Aorta (tissue), 5 donors: ENCODE results near the gene CLEC18B. TPM values are rescaled to one million over a fixed set of nuclear protein-coding genes. Genes with fewer than 3 reads are reported as not detected.
A peak's percentile ranks its signal among the peaks of the same experiment; 100 is the strongest.
"Not testable (repeated sequence)": the region's sequence is repeated elsewhere in the genome, so short reads cannot be mapped to it uniquely, and the experiment has no call there.

ENCODE experiments used
- ATAC-seq: fragments of 200-7000 bp; cut with Tn5 transposase; one replicate; pipeline ENCODE4 v1.9.1; 2022; ENCODE audit warnings: moderate library complexity; ENCODE audit not compliant: low FRiP score
- DNase-seq, 2 donors: peaks; one replicate each; pipeline ENCODE4 v3.0.0-alpha.2; 2020
- H3K27ac ChIP-seq, 2 donors: one replicate each; pipeline ENCODE4 v1.5.1; 2013; ENCODE audit warnings: low read length in 2 of 2, mild to moderate bottlenecking in 2 of 2, moderate library complexity in 2 of 2, control low read depth in 1 of 2, inconsistent platforms in 1 of 2, low read depth in 1 of 2
- H3K27me3 ChIP-seq, 2 donors: one replicate each; pipeline ENCODE4 v1.6.1; 2013; ENCODE audit warnings: control low read depth in 1 of 2, low read length in 1 of 2, mild to moderate bottlenecking in 1 of 2, moderate library complexity in 1 of 2; ENCODE audit not compliant: insufficient read depth in 2 of 2, control insufficient read depth in 1 of 2
- H3K36me3 ChIP-seq, 2 donors: one replicate each; pipeline ENCODE4 v1.6.1; 2013; ENCODE audit warnings: control low read depth in 1 of 2, low read length in 1 of 2, mild to moderate bottlenecking in 1 of 2; ENCODE audit not compliant: insufficient read depth in 2 of 2, control insufficient read depth in 1 of 2
- H3K4me1 ChIP-seq, 2 donors: one replicate each; pipeline ENCODE4 v1.6.1; 2013; ENCODE audit warnings: low read length in 2 of 2, control low read depth in 1 of 2, mild to moderate bottlenecking in 1 of 2, moderate library complexity in 1 of 2; ENCODE audit not compliant: insufficient read depth in 2 of 2, control insufficient read depth in 1 of 2
- H3K4me3 ChIP-seq, 2 donors: one replicate each; pipeline ENCODE4 v1.5.1; 2013; ENCODE audit warnings: low read length in 2 of 2, control low read depth in 1 of 2, mild to moderate bottlenecking in 1 of 2
- H3K9me3 ChIP-seq: one replicate; pipeline ENCODE4 v1.6.1; 2013; ENCODE audit warnings: mild to moderate bottlenecking, low read length; ENCODE audit not compliant: control insufficient read depth
- WGBS, 2 donors: extraction: QIAGEN DNeasy Blood & Tissue Kit; methylation state at CpG; one replicate each; pipeline ENCODE4 v1.1.7; 2013; 5-methylcytosine and 5-hydroxymethylcytosine counted together
- intact Hi-C, 2 donors: fragments of 100-400 bp; cut with DNase I; formaldehyde crosslinking; loops; one replicate each; pipeline versions ENCODE4 v1.14.2 to v1.15.0; 2022
- polyA plus RNA-seq, 2 donors: library from polyadenylated mRNA; stranded (reverse); fragments of 200-250 nt; gene quantifications; one replicate each; pipeline ENCODE4 v1.2.3, GENCODE V29; 2013
- total RNA-seq, 2 donors: library from RNA; stranded (reverse); fragmentation: NEBNext Ultra II Directional; extraction: Animal tissue kit (Norgen Biotek cat#: 25700); gene quantifications; one replicate each; pipeline ENCODE4 v1.2.1, GENCODE V29; 2021
- donor health status: healthy with polysubstance abuse.
- donor health status: Bipolar disorder and iron deficiency.
- donor health status: DM: no; HTN: no; CAD: no.
- donor health status: DM: no; HTN: no; CAD: no.
- donor health status: DM: yes; HTN: yes; CAD: no.

CLEC18B gene
- total and polyA plus RNA-seq, 4 donors: 0.75 to 6.5 (median 2.1) TPM

DNA sequence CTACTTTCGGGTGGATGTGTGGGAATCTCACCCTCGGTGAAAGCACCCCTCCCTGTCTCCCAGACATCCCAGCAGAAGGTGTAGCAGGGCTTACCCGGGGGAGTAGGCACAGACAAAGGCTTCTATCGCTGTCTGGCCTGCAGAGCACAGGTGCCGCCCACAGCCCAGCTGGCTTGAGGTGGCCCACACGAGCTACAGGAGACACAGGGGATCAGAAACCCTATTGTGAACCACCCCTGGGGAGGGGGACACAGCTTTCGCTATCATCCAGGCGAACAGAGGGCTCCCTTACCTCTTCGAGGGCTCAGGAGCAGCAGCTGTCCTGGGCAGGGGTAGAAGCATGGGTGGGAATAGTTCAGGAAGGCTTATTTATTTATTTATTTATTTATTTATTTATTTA, 7.8 kb downstream of the CLEC18B start:
- H3K9me3 ChIP-seq, H3K4me1 ChIP-seq, H3K27ac ChIP-seq, intact Hi-C loops, H3K27me3 ChIP-seq, H3K4me3 ChIP-seq, H3K36me3 ChIP-seq, ATAC-seq: not testable (repeated sequence)
- WGBS, 2 donors: 85 to 90% methylated on average over 8 to 9 of the region's 9 CpGs
- peak; percentile 23 to 70 for DNase-seq

DNA sequence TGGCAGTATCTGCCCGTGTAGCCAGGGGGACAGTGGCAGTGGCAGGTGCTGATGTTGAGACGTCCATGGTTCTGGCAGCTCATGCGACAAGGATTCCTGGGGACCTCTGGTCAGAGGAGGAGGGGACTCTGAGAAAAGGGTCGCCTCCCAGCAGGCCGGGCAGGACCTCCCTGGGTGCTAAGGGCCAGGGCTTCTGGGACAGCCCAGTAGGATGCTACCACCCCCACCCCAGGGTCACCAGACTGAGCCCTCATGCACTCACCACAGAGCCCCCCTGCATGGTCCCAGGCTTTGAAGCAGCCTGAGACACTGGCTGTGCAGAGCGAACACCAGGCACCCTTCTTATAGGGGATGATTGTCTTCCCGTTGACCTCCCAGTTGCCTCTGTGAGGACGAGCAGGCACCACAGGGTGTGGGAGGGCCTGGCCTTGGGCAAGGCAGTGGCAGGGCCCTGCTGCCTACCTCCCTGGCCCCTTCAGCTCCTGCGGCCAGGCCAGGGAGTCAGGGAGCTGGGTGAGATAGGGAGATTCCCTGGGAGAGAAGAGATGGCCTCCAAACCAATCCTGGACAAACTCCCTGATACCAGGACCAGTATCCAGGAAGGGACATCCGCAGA, 8.4 kb downstream of the CLEC18B start:
- H3K9me3 ChIP-seq, H3K27ac ChIP-seq, intact Hi-C loops, H3K4me3 ChIP-seq, H3K4me1 ChIP-seq, H3K27me3 ChIP-seq, H3K36me3 ChIP-seq: not testable (repeated sequence)
- WGBS, 2 donors: 75 to 78% methylated on average over 7 to 8 of the region's 10 CpGs
- DNase-seq (peak; percentile 12 to 74), ATAC-seq (peak; percentile 12)

DNA sequence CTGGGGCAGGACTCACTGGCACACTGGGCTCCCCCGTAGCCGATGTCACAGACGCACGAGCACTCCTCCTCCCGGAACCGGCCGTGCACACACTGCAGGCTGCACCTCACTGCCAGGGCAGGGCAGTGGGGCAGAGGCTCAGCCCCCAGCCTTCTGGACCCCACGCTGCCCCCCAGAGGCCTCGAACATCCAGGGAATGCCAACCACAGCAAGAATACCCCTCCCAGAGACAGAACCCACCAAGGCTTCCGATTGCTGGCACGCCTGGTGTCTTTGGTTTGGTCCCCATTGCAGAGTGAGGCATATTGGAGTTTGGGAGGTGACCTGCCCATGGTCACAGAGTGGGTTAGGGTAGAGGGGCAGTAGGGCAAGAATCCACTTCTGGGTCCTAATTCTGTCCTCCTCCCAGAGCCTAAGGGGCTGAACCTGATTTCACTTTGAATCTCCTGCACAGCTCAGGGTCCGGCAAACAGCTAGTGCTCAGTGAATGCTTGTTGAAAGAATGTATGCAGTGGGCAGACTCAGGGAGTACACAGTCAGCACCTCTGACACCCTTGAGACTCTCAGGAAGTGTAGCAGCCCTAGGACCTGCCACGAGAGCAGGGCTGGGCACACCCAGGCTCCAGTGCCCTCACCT, 9.0 kb downstream of the CLEC18B start:
- H3K4me3 ChIP-seq, H3K9me3 ChIP-seq, H3K27me3 ChIP-seq, H3K27ac ChIP-seq, intact Hi-C loops, H3K36me3 ChIP-seq, H3K4me1 ChIP-seq: not testable (repeated sequence)
- WGBS, 2 donors: 71 to 72% methylated on average over 5 of the region's 13 CpGs
- ATAC-seq (peak; percentile 1), DNase-seq (peak; percentile 9 to 49)

DNA sequence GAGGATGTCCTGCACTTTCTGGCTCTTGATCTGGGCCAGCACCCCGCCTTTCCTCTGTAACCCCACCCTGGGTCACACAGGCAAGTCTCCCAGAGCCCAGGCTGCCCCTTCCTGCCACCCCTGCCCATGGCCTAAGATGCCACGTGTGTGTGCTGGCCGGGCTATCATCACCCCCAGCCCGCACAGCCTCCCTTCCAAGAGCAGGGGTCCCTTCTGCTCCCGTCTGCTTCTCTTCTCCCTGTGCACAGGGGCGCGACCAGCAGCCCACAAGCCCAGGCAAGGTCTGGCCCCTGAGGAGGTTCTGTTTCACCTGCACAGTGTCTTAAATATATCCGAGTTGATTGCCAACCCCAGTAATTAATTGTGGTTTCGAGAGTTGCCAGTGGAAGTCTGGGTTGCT, 10.3 kb downstream of the CLEC18B start:
- H3K27ac ChIP-seq, H3K36me3 ChIP-seq, H3K4me3 ChIP-seq, intact Hi-C loops, H3K27me3 ChIP-seq, H3K9me3 ChIP-seq, H3K4me1 ChIP-seq, ATAC-seq: not testable (repeated sequence)
- peak; percentile 44 to 78 for DNase-seq
- 91% methylated on average over 6 to 9 of the region's 9 CpGs for WGBS, 2 donors

DNA sequence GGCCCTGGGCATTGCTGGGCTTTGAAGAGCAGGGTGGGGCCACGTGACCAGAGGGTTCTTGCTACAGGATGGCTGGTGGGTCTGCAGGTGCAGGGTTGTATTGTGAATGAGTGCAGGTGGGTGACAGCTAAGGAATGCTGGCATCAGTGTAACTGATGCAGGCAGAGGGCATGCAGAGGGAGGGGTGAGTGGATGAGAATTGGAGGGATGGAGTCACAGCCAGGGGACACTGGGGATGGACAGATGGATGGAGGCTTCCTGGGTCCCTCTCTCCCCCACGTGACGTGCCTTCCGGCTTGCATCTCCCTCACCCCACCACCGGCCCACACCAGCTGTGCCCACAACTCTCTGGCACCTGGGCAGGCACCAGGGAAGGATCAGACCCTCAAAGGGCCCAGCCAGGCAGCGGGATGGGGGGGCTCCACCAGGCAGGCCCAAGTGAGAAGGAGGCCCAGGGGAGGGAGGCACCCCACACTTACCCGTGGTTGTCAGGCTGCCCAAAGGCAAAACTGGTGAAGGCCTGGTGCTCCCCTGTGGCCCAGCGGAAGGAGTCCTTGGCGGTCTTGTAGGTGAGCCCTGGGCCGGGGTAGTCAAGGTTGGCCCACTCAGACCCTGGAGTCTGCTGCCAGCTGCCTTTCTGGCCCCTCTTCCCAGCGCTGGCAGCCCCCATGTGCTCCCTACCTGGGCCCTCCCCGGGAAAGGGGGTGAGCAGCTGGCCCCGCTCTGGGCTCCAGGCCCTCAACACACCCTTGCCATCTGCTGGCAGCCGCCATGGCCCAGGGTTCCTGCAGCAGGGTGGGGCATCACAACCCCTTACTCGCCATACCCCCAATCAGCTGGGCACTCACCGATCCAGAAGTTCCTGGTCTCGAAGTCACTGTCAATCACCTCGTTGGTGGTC, 11.0 kb downstream of the CLEC18B start:
- H3K27ac ChIP-seq, ATAC-seq, H3K36me3 ChIP-seq, H3K27me3 ChIP-seq, H3K4me3 ChIP-seq, H3K9me3 ChIP-seq, H3K4me1 ChIP-seq, intact Hi-C loops: not testable (repeated sequence)
- 83 to 84% methylated on average over 6 to 9 of the region's 18 CpGs for WGBS, 2 donors
- peak; percentile 44 to 73 for DNase-seq

DNA sequence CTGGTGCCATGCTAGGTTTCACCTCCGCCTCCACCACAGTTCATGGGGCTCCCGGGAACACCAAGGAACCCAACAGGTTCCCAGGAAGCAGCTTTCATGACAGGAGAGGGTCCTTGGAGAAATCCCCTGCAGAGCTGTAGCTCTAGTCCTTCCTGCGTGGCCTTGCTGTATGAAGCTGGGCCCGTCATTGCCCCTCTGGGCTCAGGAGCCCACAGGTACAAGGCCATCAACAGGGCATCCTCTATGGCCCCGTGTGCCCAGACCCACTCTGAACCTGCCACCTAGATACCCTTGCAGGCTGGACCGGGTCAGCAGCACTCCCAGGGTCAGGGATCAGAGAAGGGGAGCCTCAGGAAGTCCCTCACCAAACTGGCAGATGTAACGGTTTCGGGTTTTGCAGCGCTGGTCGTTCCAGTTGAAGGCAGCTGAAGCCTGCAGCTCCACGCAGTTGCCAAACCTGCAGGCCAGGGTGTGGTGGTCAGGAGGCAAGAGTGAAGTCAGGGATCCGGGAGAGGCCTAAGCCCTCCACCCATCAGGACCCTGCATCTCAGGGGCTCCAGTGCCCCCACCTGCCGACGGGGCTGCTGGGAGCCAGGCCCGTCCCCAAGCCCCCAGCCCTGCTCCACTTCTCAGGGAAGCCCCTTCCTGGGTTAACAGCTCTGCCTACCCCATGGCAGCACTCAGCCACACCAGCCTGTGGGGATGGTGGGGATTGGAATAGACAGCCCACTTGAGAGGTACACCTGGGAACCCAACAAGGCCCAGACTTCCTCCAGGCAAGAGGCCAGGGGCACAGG, 11.9 kb downstream of the CLEC18B start:
- intact Hi-C loops, H3K36me3 ChIP-seq, H3K4me1 ChIP-seq, H3K27ac ChIP-seq, H3K27me3 ChIP-seq, H3K4me3 ChIP-seq, ATAC-seq, H3K9me3 ChIP-seq: not testable (repeated sequence)
- 91 to 92% methylated on average over 10 to 13 of the region's 15 CpGs for WGBS, 2 donors
- peak; percentile 39 to 74 for DNase-seq

DNA sequence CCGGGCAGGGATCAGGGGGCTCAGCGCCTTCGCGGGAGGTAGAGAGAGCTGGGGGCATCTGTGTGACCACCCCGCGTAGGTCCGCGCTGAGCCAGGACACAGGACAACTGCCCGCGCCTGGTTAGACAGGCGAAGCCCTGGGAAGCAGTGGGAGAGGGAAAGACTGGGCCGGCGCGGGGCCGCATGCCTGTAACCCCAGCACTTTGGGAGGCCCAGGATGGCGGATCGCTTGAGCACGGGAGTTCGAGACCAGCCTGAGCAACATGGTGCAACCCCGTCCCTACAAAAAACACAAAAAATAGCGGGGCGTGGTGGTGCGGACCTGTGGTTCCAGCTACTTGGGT, 13.9 kb downstream of the CLEC18B start:
- intact Hi-C loops, ATAC-seq, H3K9me3 ChIP-seq, H3K27ac ChIP-seq, H3K4me1 ChIP-seq, H3K36me3 ChIP-seq, H3K27me3 ChIP-seq: not testable (repeated sequence)
- WGBS, 2 donors: 8 to 15% methylated on average over 13 to 15 of the region's 23 CpGs
- peak overlapping the region in 1 of 2 donors; percentile 1 for H3K4me3 ChIP-seq
- DNase-seq: peak; percentile 53 to 88

DNA sequence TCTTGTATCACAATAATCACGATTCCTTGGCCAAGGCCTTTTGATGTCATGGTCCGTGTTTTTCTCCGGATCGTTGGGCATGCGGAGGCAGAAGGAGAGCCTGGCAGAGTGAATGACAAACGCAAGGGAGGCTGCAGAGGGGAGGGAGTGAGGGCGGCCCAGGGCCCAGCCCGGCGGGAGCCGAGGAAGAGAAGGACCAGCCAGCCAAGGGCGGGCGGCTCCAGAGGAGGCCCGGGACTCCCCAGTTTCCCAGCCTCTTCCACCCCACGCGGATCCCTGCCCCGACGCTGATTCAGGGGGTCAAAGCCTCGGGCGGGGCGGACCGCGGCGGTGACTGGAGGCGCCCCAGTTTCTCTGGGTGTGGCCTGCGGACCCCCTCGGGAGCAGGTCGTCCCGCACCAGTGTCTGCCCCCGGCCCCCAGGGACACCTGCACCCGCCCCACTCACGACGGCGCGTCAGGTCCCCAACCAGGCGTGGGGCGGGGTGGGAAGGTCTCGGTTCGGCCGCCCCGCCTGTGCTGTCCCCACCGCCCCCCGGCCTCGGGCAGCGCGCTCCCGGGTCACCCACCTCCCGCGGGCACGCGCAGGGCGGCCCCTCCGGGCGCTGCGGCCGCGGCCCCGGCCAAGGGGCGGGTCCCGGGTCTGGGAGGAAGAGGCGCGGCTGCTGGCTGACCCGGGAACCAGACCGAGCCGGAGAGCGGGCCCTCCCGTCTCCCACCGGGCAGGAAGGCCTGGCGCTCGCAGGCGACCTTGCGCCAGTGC, 14.5 kb downstream of the CLEC18B start:
- H3K9me3 ChIP-seq, H3K4me1 ChIP-seq, H3K27ac ChIP-seq, intact Hi-C loops, H3K36me3 ChIP-seq, H3K27me3 ChIP-seq: not testable (repeated sequence)
- ATAC-seq (peak; percentile 92), DNase-seq (peak; percentile 58 to 88)
- H3K4me3 ChIP-seq: peak overlapping the region in 1 of 2 donors; percentile 1
- WGBS, 2 donors: 0 to 1% methylated on average over 5 to 31 of the region's 71 CpGs
